Measurements from ENCODE around the gene AOPEP. TPM values are rescaled to one million over a fixed set of nuclear protein-coding genes. Genes with fewer than 3 reads are reported as not detected.

Gene AOPEP
- total and polyA plus RNA-seq, 9 of the 15 experiments (the other 6 are each of a cell fraction or from before 2014, with no cell fraction given): 4.5 to 19.3 (median 13.5) TPM

- TF ChIP-seq SIN3A (IDR thresholded peaks at IDR 0.05; ENCODE audit: borderline replicate concordance in 2 of 2, control insufficient read depth in 1 of 2, low read depth in 2 of 2, low read length in 2 of 2) (no peak), SNIP1 (IDR thresholded peaks at IDR 0.05; ENCODE audit: low read depth) (no peak), CTCFL (IDR thresholded peaks at IDR 0.05; ENCODE audit: borderline replicate concordance, insufficient read depth, low read depth, low read length, poor library complexity, severe bottlenecking) (peak; percentile 47), HDAC1 (IDR thresholded peaks at IDR 0.05) (no peak), ZC3H4 (CRISPR knock-in tag; IDR thresholded peaks at IDR 0.05; ENCODE audit: borderline replicate concordance) (no peak), COPS2 (conservative IDR thresholded peaks at IDR 0.05) (no peak), EWSR1 (IDR thresholded peaks at IDR 0.05; ENCODE audit: borderline replicate concordance, low read depth, partially characterized antibody) (no peak), STAT5B (CRISPR knock-in tag; IDR thresholded peaks at IDR 0.05) (no peak), CXXC5 (CRISPR knock-in tag; IDR thresholded peaks at IDR 0.05) (0 out of 2 replicates have a peak, but pooled peaks have one; percentile 10), EGR1 (conservative IDR thresholded peaks at IDR 0.05) (no peak), SREBF1 (IDR thresholded peaks at IDR 0.05; ENCODE audit: borderline replicate concordance, low read depth, low read length) (no peak), THAP7 (CRISPR knock-in tag; IDR thresholded peaks at IDR 0.05) (no peak), NEUROD1 (IDR thresholded peaks at IDR 0.05; ENCODE audit: borderline replicate concordance, low read depth, low read length, partially characterized antibody) (peak; percentile 13), ZC3H8 (IDR thresholded peaks at IDR 0.05) (no peak), ZBTB5 (IDR thresholded peaks at IDR 0.05) (no peak), NR2C1 (IDR thresholded peaks at IDR 0.05) (no peak), NR2C1 (tag; IDR thresholded peaks at IDR 0.05) (no peak), ZKSCAN1 (IDR thresholded peaks at IDR 0.05; ENCODE audit: low read depth, low read length) (no peak), BCLAF1 (IDR thresholded peaks at IDR 0.05; ENCODE audit: borderline replicate concordance in 1 of 2, control insufficient read depth in 1 of 2, low read depth in 2 of 2, low read length in 1 of 2) (no peak)
Measured at GRCh38 chr9:95127249-95128176, 401.0 kb downstream of the AOPEP start (continued).

Measured in K562 (cell line).